ENCODE measurements around the gene BZW1. TPM values are rescaled to one million over a fixed set of nuclear protein-coding genes. Genes with fewer than 3 reads are reported as not detected.

Gene BZW1
- total RNA-seq, 1 experiment from 2014 or later, result 1,408 TPM

DNA sequence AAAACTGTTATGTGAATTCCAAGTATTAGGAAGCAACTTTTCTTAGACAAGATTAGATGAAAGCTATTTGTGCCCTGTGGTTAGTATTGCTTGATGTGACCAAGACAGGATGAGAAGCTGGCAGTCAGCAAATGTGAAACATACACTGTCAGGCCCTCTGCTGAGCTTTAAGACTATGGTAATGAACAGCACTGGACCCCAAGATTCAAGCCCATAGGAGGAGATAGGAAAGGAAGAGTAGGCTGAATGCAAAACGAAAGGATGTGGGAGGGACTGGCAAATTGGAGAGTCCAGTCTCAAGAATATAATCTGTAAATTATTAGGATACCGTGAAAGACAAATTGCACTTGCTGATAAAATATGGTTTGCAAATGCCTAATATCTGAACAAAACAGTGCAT, 16.4 kb downstream of the BZW1 start:
- DNase-seq (ENCODE audit: extremely low read depth, low read depth), result no peak

- DNase-seq (ENCODE audit: extremely low read depth, low read depth), result no peak
Observed at GRCh38 chr2:200828572-200829257, 17.0 kb downstream of the BZW1 start.

DNA sequence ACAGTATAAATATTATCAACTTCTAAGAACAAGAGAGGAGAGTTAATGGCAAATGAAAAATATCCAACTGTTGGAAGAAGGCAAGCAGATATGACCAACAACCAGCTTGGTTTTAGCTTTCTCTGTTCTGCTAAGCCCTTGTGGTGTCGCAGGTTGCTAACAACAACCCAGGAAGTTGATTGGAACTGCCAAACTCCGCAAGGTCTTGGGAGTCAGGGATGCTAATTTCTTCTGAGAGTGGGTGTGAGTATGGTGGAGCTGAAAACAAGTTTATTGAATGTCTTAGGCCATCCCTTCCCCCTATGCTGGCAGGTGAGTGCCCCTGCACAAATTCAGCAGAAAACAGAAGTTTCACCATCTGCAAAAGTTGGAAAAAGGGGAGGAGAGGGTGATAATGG, 17.5 kb downstream of the BZW1 start:
- DNase-seq (ENCODE audit: extremely low read depth, low read depth), result no peak

GRCh38 chr2:200834701-200835100, 23.0 kb downstream of the BZW1 start:
- no peak for DNase-seq (ENCODE audit: extremely low read depth, low read depth)

- no peak for DNase-seq (ENCODE audit: extremely low read depth, low read depth)
Observed at GRCh38 chr2:200839513-200839912, 27.8 kb downstream of the BZW1 start.

GRCh38 chr2:200843993-200844948, 32.6 kb downstream of the BZW1 start:
- no peak for DNase-seq (ENCODE audit: extremely low read depth, low read depth)

- no peak for DNase-seq (ENCODE audit: extremely low read depth, low read depth)
Observed at GRCh38 chr2:200845194-200845593, 33.5 kb downstream of the BZW1 start.

- DNase-seq (ENCODE audit: extremely low read depth, low read depth), result no peak
Observed at GRCh38 chr2:200845669-200846325, 34.1 kb downstream of the BZW1 start.

- DNase-seq (ENCODE audit: extremely low read depth, low read depth), result no peak
Observed at GRCh38 chr2:200847269-200847668, 35.6 kb downstream of the BZW1 start.

DNA sequence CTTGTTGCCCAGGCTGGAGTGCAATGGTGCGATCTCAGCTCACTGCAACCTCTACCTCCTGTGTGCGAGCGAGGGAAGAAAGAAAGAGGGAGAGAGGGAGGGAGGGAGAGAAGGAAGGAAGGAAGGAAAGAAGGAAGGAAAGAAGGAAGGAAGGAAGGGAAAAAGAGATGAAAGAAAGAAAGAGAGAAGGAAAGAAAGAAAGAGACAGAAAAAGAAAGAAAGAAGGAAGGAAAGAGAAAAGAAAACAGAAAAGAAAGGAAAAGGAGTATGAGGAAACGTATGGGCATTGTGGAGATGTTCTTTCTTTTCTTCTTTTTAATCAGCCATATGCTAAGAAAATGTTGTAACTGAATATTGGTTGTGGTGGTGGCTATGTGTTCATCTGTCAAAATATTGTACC, 36.2 kb downstream of the BZW1 start:
- DNase-seq (ENCODE audit: extremely low read depth, low read depth), result no peak

DNA sequence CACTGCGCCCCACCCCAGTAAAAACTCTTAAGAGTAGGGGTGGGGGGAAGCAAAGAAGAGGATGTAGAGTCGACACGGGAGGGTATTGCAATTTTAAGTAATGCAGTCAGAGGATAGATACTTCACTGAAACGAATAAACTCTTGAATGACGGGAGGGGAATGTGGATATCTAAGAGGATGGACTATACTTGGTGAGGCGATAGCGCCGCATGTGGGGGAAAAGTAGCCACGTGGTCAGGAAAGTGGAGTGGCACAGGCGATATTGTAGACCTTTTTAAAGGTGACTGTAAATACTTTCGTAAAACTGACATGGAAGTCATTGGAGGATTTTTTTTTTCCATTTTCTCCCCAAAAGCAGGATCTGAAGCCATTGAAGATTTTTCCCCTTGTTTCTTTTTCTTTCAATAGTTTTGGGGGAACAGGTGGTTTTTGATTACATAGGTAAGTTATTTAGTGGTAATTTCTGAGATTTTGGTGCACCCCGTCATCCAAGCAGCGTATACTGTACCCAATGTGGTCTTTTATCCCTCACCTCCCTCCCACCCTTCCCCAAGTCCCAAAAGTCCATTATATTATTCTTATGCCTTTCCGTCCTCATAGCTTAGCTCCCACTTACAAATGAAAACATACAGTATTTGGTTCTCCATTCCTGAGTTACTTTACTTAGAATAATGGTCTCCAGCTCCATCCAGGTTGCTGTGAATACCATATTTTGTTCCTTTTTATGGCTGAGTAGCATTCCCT, 39.0 kb downstream of the BZW1 start:
- DNase-seq (ENCODE audit: extremely low read depth, low read depth), result no peak

GRCh38 chr2:200851398-200852248, 39.9 kb downstream of the BZW1 start:
- no peak for DNase-seq (ENCODE audit: extremely low read depth, low read depth)

GRCh38 chr2:200852605-200853004, 40.9 kb downstream of the BZW1 start:
- DNase-seq (ENCODE audit: extremely low read depth, low read depth), result no peak

GRCh38 chr2:200856806-200857205, 45.1 kb downstream of the BZW1 start:
- DNase-seq (ENCODE audit: extremely low read depth, low read depth), result no peak

GRCh38 chr2:200860092-200860795, 48.5 kb downstream of the BZW1 start:
- no peak for DNase-seq (ENCODE audit: extremely low read depth, low read depth)

DNA sequence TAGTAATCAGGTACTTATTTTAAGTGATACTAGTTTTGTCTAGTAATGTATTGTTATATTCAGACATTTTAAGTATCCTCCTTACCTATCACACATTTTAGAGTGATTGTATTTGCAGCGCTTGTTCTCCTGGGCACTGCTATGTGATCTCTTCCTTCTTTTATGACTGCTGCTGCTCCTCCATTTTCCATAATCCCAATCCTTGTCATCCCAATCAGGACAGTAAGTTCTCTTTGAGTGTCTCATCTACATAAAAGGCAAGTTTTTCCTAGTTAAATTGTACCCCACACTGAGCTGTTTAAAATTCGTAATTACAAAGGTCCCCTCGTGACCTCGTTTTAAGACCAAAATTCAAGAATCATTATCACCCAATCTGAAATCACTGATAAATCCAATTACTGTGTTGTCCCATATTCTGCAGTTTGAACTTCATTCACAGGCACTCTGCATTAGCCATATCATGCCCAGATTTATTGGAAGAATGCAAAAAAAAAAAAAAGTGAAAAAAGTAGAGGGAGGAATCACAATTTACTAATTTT, 50.0 kb downstream of the BZW1 start:
- DNase-seq (ENCODE audit: extremely low read depth, low read depth), result no peak

DNA sequence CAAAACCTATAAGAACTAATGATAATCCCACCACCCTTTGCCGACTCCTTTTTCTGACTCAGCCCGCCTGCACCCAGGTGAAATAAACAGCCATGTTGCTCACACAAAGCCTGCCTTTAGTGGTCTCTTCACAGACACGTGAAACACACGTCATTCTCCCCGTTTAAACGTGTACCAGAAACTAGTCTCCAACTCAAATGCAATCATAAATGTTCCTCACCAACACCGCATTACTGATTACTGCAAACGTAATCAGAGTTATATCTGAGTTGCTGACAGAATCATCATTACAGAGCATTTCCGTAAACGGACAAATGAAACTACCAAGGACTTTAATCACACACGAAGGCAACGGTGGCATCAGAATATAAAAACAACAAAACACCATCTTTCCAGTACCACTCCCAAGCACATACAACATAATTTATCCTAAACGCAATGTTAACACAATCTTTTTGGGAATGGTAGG, 50.9 kb downstream of the BZW1 start:
- peak; percentile 67 for DNase-seq (ENCODE audit: extremely low read depth, low read depth)

- DNase-seq (ENCODE audit: extremely low read depth, low read depth), result no peak
Observed at GRCh38 chr2:200863782-200864175, 52.1 kb downstream of the BZW1 start.

All from NCI-H460 (cell line).